Vagina (tissue), 2 donors: ENCODE measurements around the gene ANKS1B. TPM values are rescaled to one million over a fixed set of nuclear protein-coding genes. Genes with fewer than 3 reads are reported as not detected.

Source experiments
- DNase-seq, 2 donors: peaks; one replicate each; pipeline ENCODE4 v3.0.0-alpha.2; 2017; ENCODE audit errors: extremely low spot score in 2 of 2
- H3K27ac ChIP-seq: fragments of 200-600 bp; sonication (generic); one replicate; pipeline ENCODE4 v1.5.1; 2019
- H3K27me3 ChIP-seq: fragments of 200-600 bp; sonication (generic); one replicate; pipeline ENCODE4 v1.5.1; 2019
- H3K36me3 ChIP-seq, 2 donors: fragments of 200-600 bp; sonication (generic); one replicate each; pipeline ENCODE4 v1.5.1; 2017 to 2019
- H3K4me1 ChIP-seq: fragments of 200-600 bp; sonication (generic); one replicate; pipeline ENCODE4 v1.5.1; 2019
- H3K4me3 ChIP-seq, 2 donors: fragments of 200-600 bp; sonication (generic); 1 replicate in 1 of 2; 2 replicates in 1 of 2; pipeline ENCODE4 v1.5.1; 2016 to 2019
- H3K9me3 ChIP-seq: fragments of 200-600 bp; sonication (generic); one replicate; pipeline ENCODE4 v1.5.1; 2019
- POLR2A ChIP-seq, 2 donors: fragments of 450-650 bp; IDR thresholded peaks; one replicate each; pipeline ENCODE4 v1.6.1; 2017; ENCODE audit warnings: antibody characterized with exemption in 2 of 2, mild to moderate bottlenecking in 2 of 2, moderate library complexity in 2 of 2
- POLR2AphosphoS5 ChIP-seq, 2 donors: sonication (generic); formaldehyde crosslinking; IDR thresholded peaks; one replicate each; pipeline ENCODE4 v1.9.0; 2017; ENCODE audit warnings: antibody characterized with exemption in 2 of 2, mild to moderate bottlenecking in 2 of 2, low read depth in 1 of 2; ENCODE audit not compliant: insufficient read depth in 1 of 2
- intact Hi-C: fragments of 100-400 bp; cut with DNase I; formaldehyde crosslinking; loops from one replicate; pipeline ENCODE4 v1.15.1; 2023
- total RNA-seq: library from RNA; depleted of rRNA; stranded (reverse); fragments of >200 nt; gene quantifications from one replicate; pipeline ENCODE4 v1.2.3, GENCODE V29; 2016
- TF ChIP-seq, protein P1 (sequence below), 3 experiments: fragments of 450-650 bp in 2 of 3; fragments of 200-600 bp in 1 of 3; sonication (generic) in 1 of 3; IDR thresholded peaks; one replicate each; pipeline ENCODE4 v1.5.1; 2017 to 2019; ENCODE audit warnings: antibody characterized with exemption in 3 of 3, mild to moderate bottlenecking in 2 of 3, moderate library complexity in 2 of 3

ANKS1B gene
- total RNA-seq, 1 donor from 2014 or later, result 11.5 TPM

- intact Hi-C loops, result no loop called here
- no peaks in the 10 kb centered on the region for H3K4me1 ChIP-seq
Measured at GRCh38 chr12:99311373-99311772, 673.4 kb downstream of the ANKS1B start.

GRCh38 chr12:99309812-99310211 lies 674.9 kb downstream of the ANKS1B start:
- DNase-seq, result no peak
- H3K4me3 ChIP-seq, result no peak overlapping the region
- TF ChIP-seq, protein P1, sequence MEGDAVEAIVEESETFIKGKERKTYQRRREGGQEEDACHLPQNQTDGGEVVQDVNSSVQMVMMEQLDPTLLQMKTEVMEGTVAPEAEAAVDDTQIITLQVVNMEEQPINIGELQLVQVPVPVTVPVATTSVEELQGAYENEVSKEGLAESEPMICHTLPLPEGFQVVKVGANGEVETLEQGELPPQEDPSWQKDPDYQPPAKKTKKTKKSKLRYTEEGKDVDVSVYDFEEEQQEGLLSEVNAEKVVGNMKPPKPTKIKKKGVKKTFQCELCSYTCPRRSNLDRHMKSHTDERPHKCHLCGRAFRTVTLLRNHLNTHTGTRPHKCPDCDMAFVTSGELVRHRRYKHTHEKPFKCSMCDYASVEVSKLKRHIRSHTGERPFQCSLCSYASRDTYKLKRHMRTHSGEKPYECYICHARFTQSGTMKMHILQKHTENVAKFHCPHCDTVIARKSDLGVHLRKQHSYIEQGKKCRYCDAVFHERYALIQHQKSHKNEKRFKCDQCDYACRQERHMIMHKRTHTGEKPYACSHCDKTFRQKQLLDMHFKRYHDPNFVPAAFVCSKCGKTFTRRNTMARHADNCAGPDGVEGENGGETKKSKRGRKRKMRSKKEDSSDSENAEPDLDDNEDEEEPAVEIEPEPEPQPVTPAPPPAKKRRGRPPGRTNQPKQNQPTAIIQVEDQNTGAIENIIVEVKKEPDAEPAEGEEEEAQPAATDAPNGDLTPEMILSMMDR (IDR thresholded peaks at IDR 0.05), result no peak
- H3K4me1 ChIP-seq, result no peaks in the 10 kb centered on the region
- H3K27me3 ChIP-seq, result no peaks in the 10 kb centered on the region
- H3K9me3 ChIP-seq, result no peaks in the 10 kb centered on the region
- no peaks in the 10 kb centered on the region for H3K36me3 ChIP-seq
- intact Hi-C loops, result no loop called here
- H3K27ac ChIP-seq, result no peak overlapping the region

More at GRCh38 chr12:99311373-99311772, 673.4 kb downstream of the ANKS1B start:
- Histone ChIP-seq H3K27ac (no peak overlapping the region), H3K4me3 (no peak overlapping the region), H3K36me3 (no peaks in the 10 kb centered on the region), H3K9me3 (no peaks in the 10 kb centered on the region), H3K27me3 (no peaks in the 10 kb centered on the region)
- no peak for TF ChIP-seq POLR2A (IDR thresholded peaks at IDR 0.05)
- TF ChIP-seq, protein P1 (IDR thresholded peaks at IDR 0.05), result no peak
- no peak for TF ChIP-seq POLR2AphosphoS5 (IDR thresholded peaks at IDR 0.05; ENCODE audit: insufficient read depth in 1 of 2, low read depth in 1 of 2)
- DNase-seq, result no peak

DNA sequence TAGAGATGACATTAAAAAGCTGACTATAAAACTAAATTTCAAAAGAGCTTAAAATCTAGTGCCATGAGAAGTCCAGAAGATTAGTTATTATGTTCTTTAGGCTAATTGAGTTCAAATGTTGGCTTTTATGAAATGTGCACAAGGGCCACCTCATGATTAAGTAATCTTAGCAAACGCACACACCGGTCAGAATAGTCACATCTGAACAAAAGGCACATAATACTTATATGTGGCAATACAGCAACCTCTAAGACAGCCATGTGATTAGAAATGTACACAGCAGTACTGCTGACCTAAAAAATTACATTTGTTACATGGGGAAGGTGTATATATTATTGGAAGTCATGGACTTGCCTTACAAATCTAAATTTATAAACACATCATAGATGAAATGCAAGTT lies 681.9 kb downstream of the ANKS1B start:
- no peak for DNase-seq
- no peak overlapping the region for H3K4me3 ChIP-seq
- no peaks in the 10 kb centered on the region for H3K9me3 ChIP-seq
- no peaks in the 10 kb centered on the region for H3K4me1 ChIP-seq
- H3K27me3 ChIP-seq, result no peaks in the 10 kb centered on the region
- no peak overlapping the region for H3K27ac ChIP-seq
- intact Hi-C loops, result no loop called here
- TF ChIP-seq POLR2AphosphoS5 (IDR thresholded peaks at IDR 0.05; ENCODE audit: insufficient read depth in 1 of 2, low read depth in 1 of 2) (no peak), POLR2A (IDR thresholded peaks at IDR 0.05) (no peak)
- TF ChIP-seq, protein P1 (IDR thresholded peaks at IDR 0.05), result no peak
- no peaks in the 10 kb centered on the region for H3K36me3 ChIP-seq

GRCh38 chr12:99287136-99287535 lies 697.6 kb downstream of the ANKS1B start:
- no peak for DNase-seq
- Histone ChIP-seq H3K4me1 (no peaks in the 10 kb centered on the region), H3K4me3 (no peak overlapping the region), H3K36me3 (no peaks in the 10 kb centered on the region), H3K27me3 (no peaks in the 10 kb centered on the region), H3K27ac (no peak overlapping the region), H3K9me3 (peaks cover 13% of the 10 kb centered on the region)
- intact Hi-C loops, result no loop called here
- no peak for TF ChIP-seq POLR2A (IDR thresholded peaks at IDR 0.05)
- TF ChIP-seq, protein P1 (IDR thresholded peaks at IDR 0.05), result no peak
- TF ChIP-seq POLR2AphosphoS5 (IDR thresholded peaks at IDR 0.05; ENCODE audit: insufficient read depth in 1 of 2, low read depth in 1 of 2), result no peak

DNA sequence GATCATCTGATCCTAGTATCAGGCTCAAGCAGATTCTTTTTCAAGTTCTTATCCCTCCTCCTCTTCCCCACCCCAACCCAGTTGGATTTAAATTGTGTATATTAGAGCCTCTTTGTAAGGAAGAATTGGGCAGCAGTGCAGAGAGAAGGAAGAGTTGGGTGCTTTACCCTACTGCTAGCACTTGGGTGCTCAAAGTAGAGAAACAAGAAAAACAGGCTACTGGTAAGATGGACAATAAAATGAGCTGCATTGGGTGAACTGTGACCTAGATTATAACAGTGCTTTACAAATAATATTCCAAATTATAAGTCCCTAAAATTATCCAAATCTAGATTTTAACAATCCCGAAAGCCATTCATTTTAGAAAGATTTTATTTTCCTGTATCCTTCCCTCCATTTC lies 700.6 kb downstream of the ANKS1B start:
- no peaks in the 10 kb centered on the region for H3K27me3 ChIP-seq
- H3K27ac ChIP-seq, result no peak overlapping the region
- H3K36me3 ChIP-seq, result no peaks in the 10 kb centered on the region
- H3K4me3 ChIP-seq, result no peak overlapping the region
- TF ChIP-seq, protein P1 (IDR thresholded peaks at IDR 0.05), result no peak
- no peak for TF ChIP-seq POLR2A (IDR thresholded peaks at IDR 0.05)
- no peak for TF ChIP-seq POLR2AphosphoS5 (IDR thresholded peaks at IDR 0.05; ENCODE audit: insufficient read depth in 1 of 2, low read depth in 1 of 2)
- H3K4me1 ChIP-seq, result no peaks in the 10 kb centered on the region
- no peak for DNase-seq
- intact Hi-C loops, result no loop called here
- no peaks in the 10 kb centered on the region for H3K9me3 ChIP-seq
